Activated CD8-positive, alpha-beta memory T cell treated with anti-CD3 and anti-CD28 coated beads, Interleukin-2, amount 10 ng/mL, durations not matched to agents 7 days and 5 days (primary cell): ENCODE results near the gene TOM1L2. TPM values are rescaled to one million over a fixed set of nuclear protein-coding genes. Genes with fewer than 3 reads are reported as not detected.

ENCODE experiments used
- ATAC-seq: fragments of 150-1000 bp; cut with Tn5 transposase; one replicate; pipeline ENCODE4 v1.10.0; 2021; ENCODE audit warnings: moderate library complexity
- CTCF ChIA-PET: fragments of 350-600 bp; sonication (Branson Sonifier 250); formaldehyde crosslinking; loops from one replicate; lab custom pipeline; 2021; ENCODE audit warnings: antibody characterized with exemption; lab: Charles Lee
- DNase-seq: peaks from one replicate; pipeline ENCODE4 v3.0.0-alpha.2; 2020
- H3K27ac Mint-ChIP-seq: one replicate; pipeline ENCODE4 v1.8.0; 2021; ENCODE audit warnings: mild to moderate bottlenecking, mixed read lengths
- H3K27me3 Mint-ChIP-seq: one replicate; pipeline ENCODE4 v1.8.0; 2021; ENCODE audit warnings: mixed read lengths
- H3K36me3 Mint-ChIP-seq: one replicate; pipeline ENCODE4 v1.8.0; 2021; ENCODE audit warnings: mild to moderate bottlenecking, mixed read lengths
- H3K4me1 Mint-ChIP-seq: one replicate; pipeline ENCODE4 v1.8.0; 2021; ENCODE audit warnings: mixed read lengths
- H3K4me3 Mint-ChIP-seq: one replicate; pipeline ENCODE4 v1.8.0; 2021; ENCODE audit warnings: mild to moderate bottlenecking, moderate library complexity, mixed read lengths
- H3K9me3 Mint-ChIP-seq: one replicate; pipeline ENCODE4 v1.8.0; 2022; ENCODE audit warnings: low read depth, mixed read lengths
- total RNA-seq, 2 experiments: library from RNA; stranded (reverse); gene quantifications; one replicate each; pipeline ENCODE4 v1.2.3, GENCODE V29; 2021

The TOM1L2 gene
- total RNA-seq, 2 experiments from 2014 or later: 19.8 to 33.0 TPM

- H3K9me3 Mint-ChIP-seq: no peaks in the 10 kb centered on the region
- H3K27ac Mint-ChIP-seq: no peak overlapping the region
- no peaks in the 10 kb centered on the region for H3K27me3 Mint-ChIP-seq
- no peak for DNase-seq
- H3K4me3 Mint-ChIP-seq: no peak overlapping the region
- ATAC-seq: no peak
- peaks cover 45% of the 10 kb centered on the region for H3K4me1 Mint-ChIP-seq
- H3K36me3 Mint-ChIP-seq: no peaks in the 10 kb centered on the region
- CTCF ChIA-PET: interaction anchor here (1.1 kb wide), 1 partner anchor 10 kb away, joined by 3 read pairs; no protein-coding TSS in a partner anchor
Observed at GRCh38 chr17:17845046-17845775, 127.0 kb downstream of the TOM1L2 start.

DNA sequence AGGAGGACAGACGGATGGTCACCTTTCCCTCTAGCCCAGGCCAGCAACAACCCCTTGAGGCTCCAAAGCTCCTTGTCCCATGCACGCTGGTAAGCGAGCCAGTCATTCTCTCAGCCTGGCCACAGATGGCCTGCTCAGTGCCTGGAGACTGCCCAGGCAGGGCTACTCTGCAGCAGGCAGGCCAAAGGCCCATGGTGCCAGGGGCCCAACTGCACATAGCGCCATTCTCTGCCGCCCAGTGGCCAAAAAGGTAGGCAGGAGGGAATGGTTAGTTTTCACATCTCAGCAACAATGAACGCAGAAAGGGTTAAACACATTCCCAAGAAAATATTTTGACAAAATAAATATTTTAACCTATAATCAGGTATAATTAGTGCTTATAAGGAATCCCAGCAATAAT is 127.7 kb downstream of the TOM1L2 start:
- H3K27ac Mint-ChIP-seq: no peak overlapping the region
- H3K36me3 Mint-ChIP-seq: no peaks in the 10 kb centered on the region
- no peaks in the 10 kb centered on the region for H3K9me3 Mint-ChIP-seq
- peaks cover 42% of the 10 kb centered on the region for H3K4me1 Mint-ChIP-seq
- H3K4me3 Mint-ChIP-seq: no peak overlapping the region
- CTCF ChIA-PET: no interaction called here
- no peak for DNase-seq
- no peaks in the 10 kb centered on the region for H3K27me3 Mint-ChIP-seq
- no peak for ATAC-seq

DNA sequence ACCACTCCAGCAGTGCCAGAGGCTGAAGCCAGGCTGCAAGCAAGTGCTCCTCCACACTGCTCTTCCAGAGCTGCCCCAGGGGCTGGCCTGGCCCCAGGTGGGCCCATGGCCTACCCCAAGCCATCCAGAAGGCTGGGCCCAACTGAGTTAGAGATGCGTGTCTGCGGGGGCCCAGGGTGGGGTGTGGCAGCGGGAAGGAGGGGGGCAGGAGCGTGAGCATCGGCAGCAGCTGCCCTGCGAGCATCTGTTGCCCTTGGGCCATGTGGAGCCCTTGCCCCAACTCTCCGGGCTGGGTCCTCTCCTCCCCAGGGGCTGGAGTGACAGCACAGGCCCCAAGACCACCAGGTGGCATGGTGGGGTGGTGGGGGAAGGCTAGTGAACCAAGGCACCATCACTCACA is 128.1 kb downstream of the TOM1L2 start:
- no peak overlapping the region for H3K27ac Mint-ChIP-seq
- DNase-seq (no peak), ATAC-seq (no peak)
- H3K36me3 Mint-ChIP-seq: no peaks in the 10 kb centered on the region
- peaks cover 42% of the 10 kb centered on the region for H3K4me1 Mint-ChIP-seq
- no peak overlapping the region for H3K4me3 Mint-ChIP-seq
- no peaks in the 10 kb centered on the region for H3K9me3 Mint-ChIP-seq
- CTCF ChIA-PET: no interaction called here
- no peaks in the 10 kb centered on the region for H3K27me3 Mint-ChIP-seq

- Mint-ChIP-seq H3K27me3 (no peaks in the 10 kb centered on the region), H3K36me3 (no peaks in the 10 kb centered on the region), H3K4me1 (peaks cover 42% of the 10 kb centered on the region), H3K27ac (no peak overlapping the region), H3K4me3 (no peak overlapping the region), H3K9me3 (no peaks in the 10 kb centered on the region)
- no peak for DNase-seq
- no peak for ATAC-seq
- CTCF ChIA-PET: interaction anchor here (1.2 to 3.5 kb wide), 2 partner anchors 10 to 17 kb away, joined by 3 to 9 read pairs; no protein-coding TSS in a partner anchor
Observed at GRCh38 chr17:17843096-17843495, 129.1 kb downstream of the TOM1L2 start.

- H3K4me1 Mint-ChIP-seq: peaks cover 43% of the 10 kb centered on the region
- no peak for ATAC-seq
- CTCF ChIA-PET: interaction anchor here (1.2 to 3.5 kb wide), 3 partner anchors 11 to 18 kb away, joined by 3 to 9 read pairs (median 6); no protein-coding TSS in a partner anchor
- no peaks in the 10 kb centered on the region for H3K9me3 Mint-ChIP-seq
- no peak for DNase-seq
- H3K27ac Mint-ChIP-seq: peak overlapping the region; percentile 27
- H3K4me3 Mint-ChIP-seq: no peak overlapping the region
- H3K27me3 Mint-ChIP-seq: no peaks in the 10 kb centered on the region
- H3K36me3 Mint-ChIP-seq: no peaks in the 10 kb centered on the region
Observed at GRCh38 chr17:17842111-17842876, 129.9 kb downstream of the TOM1L2 start.

GRCh38 chr17:17841601-17842025 is 130.6 kb downstream of the TOM1L2 start:
- ATAC-seq (no peak), DNase-seq (no peak)
- CTCF ChIA-PET: interaction anchor here (1.0 to 3.5 kb wide), 6 partner anchors 7 to 77 kb away, joined by 3 to 9 read pairs (median 6); no protein-coding TSS in a partner anchor
- H3K4me1 Mint-ChIP-seq: peaks cover 42% of the 10 kb centered on the region
- H3K27ac Mint-ChIP-seq: no peak overlapping the region
- no peaks in the 10 kb centered on the region for H3K36me3 Mint-ChIP-seq
- H3K4me3 Mint-ChIP-seq: no peak overlapping the region
- no peaks in the 10 kb centered on the region for H3K27me3 Mint-ChIP-seq
- no peaks in the 10 kb centered on the region for H3K9me3 Mint-ChIP-seq

DNA sequence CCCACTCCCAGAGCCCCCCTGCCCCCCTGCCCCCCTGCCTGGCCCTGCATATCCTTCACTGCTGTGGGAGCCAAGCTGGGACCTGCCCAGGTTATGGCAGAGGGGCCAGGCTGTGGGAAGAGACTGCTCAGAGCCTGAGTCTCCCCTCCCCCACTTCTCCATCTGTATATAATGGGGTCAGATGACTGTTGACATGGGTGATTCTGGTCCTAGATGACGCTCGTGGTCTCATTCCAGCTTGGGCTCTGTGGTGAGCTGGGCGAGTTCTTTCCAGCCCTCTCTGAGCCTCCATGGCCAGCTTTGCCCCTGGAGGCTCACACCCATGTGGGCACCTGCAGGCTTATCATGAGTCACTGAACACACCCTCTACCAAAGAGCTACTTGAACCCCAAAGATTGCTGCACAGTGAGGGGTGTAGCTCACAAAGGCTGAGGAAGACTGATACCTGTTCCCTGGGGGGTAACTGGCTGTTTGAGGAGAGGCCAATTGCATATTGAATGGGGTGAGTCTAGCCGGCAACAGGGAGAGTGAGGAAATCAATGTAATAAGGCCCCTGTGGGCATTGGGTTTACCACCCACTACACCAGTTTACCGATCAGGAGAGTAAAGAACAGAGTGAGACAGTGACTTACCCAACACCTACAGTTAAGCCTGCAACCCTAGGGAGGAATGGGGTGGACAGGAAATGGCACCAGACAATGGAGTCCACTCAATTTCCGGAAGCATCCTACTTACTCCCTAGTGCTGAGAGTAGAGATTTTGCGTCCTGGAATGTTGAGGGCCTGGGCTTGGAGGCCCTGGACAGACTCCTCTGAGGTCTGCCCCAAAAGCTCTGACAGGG is 131.2 kb downstream of the TOM1L2 start:
- CTCF ChIA-PET: interaction anchor here (0.7 to 3.5 kb wide), 10 partner anchors 8 to 160 kb away, joined by 3 to 9 read pairs (median 3); partner anchors contain the start of genes DRC3, RAI1 and TOM1L2
- H3K27me3 Mint-ChIP-seq: no peaks in the 10 kb centered on the region
- DNase-seq: no peak
- H3K36me3 Mint-ChIP-seq: peaks cover 1% of the 10 kb centered on the region
- no peak for ATAC-seq
- H3K4me1 Mint-ChIP-seq: peaks cover 42% of the 10 kb centered on the region
- peak overlapping the region; percentile 79 for H3K27ac Mint-ChIP-seq
- H3K9me3 Mint-ChIP-seq: no peaks in the 10 kb centered on the region
- H3K4me3 Mint-ChIP-seq: peak overlapping the region; percentile 53

DNA sequence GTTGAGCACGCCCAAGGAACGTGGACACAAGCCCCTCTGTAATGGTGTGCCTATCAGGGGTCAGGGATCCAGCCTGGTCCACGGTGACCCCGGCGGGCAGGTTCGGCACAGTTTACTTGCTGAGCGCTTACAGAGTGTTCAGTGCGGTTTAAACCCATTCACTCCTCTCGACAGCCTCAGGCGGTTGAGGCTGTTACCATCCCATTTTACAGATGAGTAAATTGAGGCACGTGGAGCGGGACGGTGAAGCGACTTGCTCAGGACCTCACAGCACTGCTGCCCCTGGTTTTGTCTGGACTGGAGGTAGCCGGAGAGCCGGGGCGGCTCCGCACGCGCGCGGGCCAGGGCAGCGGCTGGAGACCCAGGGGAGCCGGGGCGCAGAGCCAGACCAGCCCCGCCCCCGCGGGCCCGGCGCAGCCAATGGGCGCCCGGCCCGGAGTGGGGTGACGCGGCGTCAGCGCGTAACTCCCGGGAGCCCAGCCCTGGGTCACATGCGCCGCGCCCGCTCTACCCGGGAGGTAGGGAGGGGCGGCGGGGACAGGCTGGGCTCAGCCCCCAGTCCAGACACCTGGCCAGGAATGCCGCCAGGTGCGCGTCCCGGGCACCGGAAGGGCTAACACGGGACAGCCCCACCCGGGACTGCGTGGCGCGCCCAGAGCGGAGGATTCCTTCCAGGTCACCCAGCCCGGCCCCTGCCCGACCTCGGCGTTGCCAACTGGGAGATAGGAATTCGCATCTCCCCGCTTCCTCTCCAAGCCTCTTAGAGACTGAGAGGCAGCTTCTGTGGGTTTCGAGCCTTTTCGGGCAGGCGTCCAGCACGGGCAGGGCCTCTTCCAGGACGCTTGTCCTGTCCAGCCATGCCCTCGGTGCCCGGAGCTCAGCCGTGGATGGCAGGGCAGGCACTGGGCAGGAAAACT is 132.2 kb downstream of the TOM1L2 start:
- no peaks in the 10 kb centered on the region for H3K9me3 Mint-ChIP-seq
- DNase-seq (peak; percentile 86), ATAC-seq (peak; percentile 74)
- peak overlapping the region; percentile 85 for H3K27ac Mint-ChIP-seq
- H3K4me3 Mint-ChIP-seq: peak overlapping the region; percentile 78
- peaks cover 4% of the 10 kb centered on the region for H3K36me3 Mint-ChIP-seq
- no peaks in the 10 kb centered on the region for H3K27me3 Mint-ChIP-seq
- H3K4me1 Mint-ChIP-seq: peaks cover 51% of the 10 kb centered on the region
- CTCF ChIA-PET: interaction anchor here (0.7 to 3.5 kb wide), 12 partner anchors 8 to 193 kb away, joined by 3 to 9 read pairs (median 3); partner anchors contain the start of genes DRC3, RAI1 and TOM1L2

DNA sequence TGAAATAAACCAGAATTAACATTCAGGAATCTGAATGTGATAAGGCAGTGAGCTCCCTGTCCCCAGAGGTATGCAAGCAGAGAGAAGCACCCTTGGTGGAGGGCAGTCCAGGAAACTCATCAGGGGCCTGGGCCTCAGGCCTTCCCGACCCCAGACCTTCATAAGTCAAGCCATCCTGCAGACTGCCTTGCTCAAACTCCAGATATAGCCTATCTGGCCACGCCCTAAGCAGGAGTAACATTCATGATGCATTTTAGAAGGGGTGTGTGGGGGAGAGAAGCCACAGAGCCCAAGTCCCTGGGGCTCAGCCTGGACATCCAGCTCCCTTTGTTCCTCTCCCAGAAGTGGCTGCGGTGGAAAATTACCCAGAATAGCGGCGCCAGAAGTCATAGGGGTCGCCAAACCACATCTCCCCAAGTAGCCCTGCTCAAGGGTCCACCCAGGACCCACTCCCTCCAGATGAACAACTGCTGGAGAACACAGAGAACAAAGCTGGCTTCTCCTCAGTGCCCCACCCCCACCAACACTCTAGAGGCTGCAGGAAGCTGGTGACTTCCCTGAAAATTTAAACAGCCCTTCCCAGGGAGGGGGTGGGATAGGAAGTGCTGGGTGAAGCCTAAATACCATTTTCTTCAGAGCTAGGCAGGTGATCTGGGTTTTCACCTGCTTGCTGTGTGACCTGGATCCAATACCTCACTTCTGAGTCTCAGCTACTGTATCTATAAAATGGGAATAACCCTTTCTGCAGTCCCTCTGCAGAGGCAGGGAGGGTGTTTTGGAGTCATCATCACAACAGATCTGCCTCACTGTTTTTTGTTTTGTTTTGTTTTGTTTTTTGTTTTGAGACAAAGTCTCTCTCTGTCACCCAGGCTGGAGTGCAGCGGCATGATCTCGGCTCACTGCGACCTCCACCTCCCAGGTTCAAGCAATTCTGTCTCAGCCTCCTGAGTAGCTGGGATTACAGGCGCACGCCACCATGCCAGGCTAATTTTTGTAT is 133.9 kb downstream of the TOM1L2 start:
- Mint-ChIP-seq H3K27me3 (no peaks in the 10 kb centered on the region), H3K27ac (peak overlapping the region; percentile 85), H3K4me1 (peaks cover 68% of the 10 kb centered on the region), H3K4me3 (peak overlapping the region; percentile 4), H3K9me3 (no peaks in the 10 kb centered on the region), H3K36me3 (peaks cover 9% of the 10 kb centered on the region)
- ATAC-seq (no peak), DNase-seq (no peak)
- CTCF ChIA-PET: interaction anchor here (0.7 to 1.5 kb wide), 7 partner anchors 11 to 195 kb away, joined by 3 to 4 read pairs (median 3); no protein-coding TSS in a partner anchor

DNA sequence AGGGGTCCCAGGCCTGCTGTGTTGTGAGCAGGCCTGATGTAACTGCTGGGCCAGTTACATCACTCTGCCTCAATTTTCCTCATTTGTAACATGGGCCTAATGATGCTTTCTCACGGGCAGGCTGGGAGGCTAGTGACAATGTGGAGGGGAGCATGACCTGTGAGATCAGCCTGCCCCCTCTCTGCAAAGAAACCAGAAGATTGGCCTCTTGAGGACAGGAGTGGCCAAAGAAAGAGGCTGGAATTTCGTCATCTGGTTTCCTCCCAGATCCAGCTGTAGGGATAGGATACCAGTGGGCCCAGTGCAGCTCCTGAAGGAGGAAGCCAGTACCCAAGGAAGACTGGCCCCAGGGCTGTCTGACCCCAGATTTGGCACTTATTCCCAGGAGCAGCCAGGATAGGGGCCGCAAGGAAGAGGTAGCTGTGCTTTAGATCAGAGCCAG is 134.8 kb downstream of the TOM1L2 start:
- ATAC-seq (no peak), DNase-seq (no peak)
- peaks cover 9% of the 10 kb centered on the region for H3K36me3 Mint-ChIP-seq
- H3K9me3 Mint-ChIP-seq: no peaks in the 10 kb centered on the region
- peak overlapping the region; percentile 92 for H3K27ac Mint-ChIP-seq
- peak overlapping the region; percentile 85 for H3K4me3 Mint-ChIP-seq
- CTCF ChIA-PET: interaction anchor here (0.9 to 4.2 kb wide), 6 partner anchors 11 to 25 kb away, joined by 3 to 34 read pairs (median 4); no protein-coding TSS in a partner anchor
- H3K27me3 Mint-ChIP-seq: no peaks in the 10 kb centered on the region
- peaks cover 69% of the 10 kb centered on the region for H3K4me1 Mint-ChIP-seq
